AG09319 (cell line): Measurements from ENCODE around the gene CLIC6.

ENCODE experiments used
- DNase-seq: peaks from one replicate; pipeline ENCODE4 v3.0.0-alpha.2; 2010; ENCODE audit warnings: low read depth; ENCODE audit errors: extremely low read depth
- CTCF ChIP-seq: IDR thresholded peaks from 2 replicates; pipeline ENCODE4 v1.5.1; 2011; ENCODE audit warnings: low read depth, mild to moderate bottlenecking, inconsistent platforms, low read length, moderate library complexity

Gene CLIC6

GRCh38 chr21:34668803-34669148, at the start of gene CLIC6:
CLIC6 (plus strand) TSS chr21:34668994; CDS start chr21:34669389, 395 bp downstream.
- no peak for DNase-seq
- TF ChIP-seq CTCF = no peak

DNA sequence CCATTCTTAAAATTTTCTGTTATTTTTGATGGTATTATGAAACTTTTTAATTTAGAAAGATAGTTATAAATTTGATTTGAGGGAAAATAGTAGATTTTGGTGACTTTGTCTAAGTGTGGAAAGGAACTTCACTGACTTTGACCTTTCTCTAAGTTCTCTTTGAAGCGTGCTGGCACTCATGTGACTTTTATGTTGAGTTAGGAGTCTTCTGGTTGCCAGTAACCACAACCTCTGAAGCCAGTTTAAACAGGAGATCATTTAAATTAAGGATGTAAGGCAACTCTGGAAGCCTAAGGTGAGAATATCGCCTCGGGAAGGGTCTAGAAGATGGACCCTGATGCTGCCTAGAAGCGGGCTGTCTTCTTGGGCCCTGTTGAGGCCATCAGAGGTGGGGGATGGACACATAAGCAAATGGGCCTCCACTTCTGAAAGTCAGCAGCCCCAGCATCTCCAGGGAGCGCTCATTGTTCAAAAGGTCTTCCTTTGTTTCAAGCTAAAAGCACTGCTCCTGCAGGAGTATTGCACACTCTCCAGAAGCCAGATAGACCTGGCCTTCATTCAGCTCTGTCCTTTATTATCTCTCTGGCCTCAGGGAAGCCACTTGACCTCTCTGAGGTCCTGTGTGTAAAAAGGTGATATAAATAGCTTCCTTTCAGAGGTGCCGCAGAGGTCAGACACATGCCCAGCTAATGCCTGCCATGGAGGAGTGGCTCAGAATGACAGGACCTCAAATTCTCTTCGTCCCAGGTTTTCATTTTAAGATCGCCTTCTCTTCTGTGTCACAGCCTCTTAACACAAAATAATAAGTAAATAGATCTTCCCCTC, 48.7 kb upstream of the CLIC6 start:
- no peak for TF ChIP-seq CTCF
- no peak for DNase-seq

- DNase-seq = no peak
- TF ChIP-seq CTCF = no peak
These were observed 47.1 kb upstream of the CLIC6 start for GRCh38 chr21:34621434-34622350.

- no peak for TF ChIP-seq CTCF
- DNase-seq = no peak
These were observed 45.3 kb upstream of the CLIC6 start for GRCh38 chr21:34623516-34623915.

GRCh38 chr21:34625030-34625593, 43.7 kb upstream of the CLIC6 start:
- no peak for DNase-seq
- no peak for TF ChIP-seq CTCF

DNA sequence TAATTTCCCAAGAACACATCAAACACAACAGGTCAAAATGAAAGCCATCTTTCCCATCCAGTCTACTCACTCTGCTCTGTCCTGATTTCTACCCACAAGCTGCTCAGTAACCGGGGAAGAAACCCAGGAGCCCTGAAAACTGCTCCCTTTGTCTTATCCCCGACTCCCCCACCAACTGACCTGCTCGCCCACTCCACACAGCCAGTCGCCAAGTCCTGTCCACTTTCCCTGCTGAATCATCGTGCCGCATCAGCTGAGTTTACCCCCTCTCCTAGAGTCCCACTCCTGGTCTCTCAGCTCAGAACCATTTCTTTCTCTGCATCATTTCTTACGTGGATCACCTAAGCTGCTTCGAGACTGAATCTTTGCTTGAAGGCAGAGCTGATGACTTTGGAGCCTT, 42.7 kb upstream of the CLIC6 start:
- DNase-seq = no peak
- no peak for TF ChIP-seq CTCF

- peak; percentile 22 for DNase-seq
These were observed 38.2 kb upstream of the CLIC6 start for GRCh38 chr21:34630536-34631143.

More at GRCh38 chr21:34630536-34631143, 38.2 kb upstream of the CLIC6 start:
- TF ChIP-seq CTCF = peak; percentile 75
